GM18502 (cell line): Measurements from ENCODE around the gene PRKAG1.
A peak's percentile ranks its signal among the peaks of the same experiment; 100 is the strongest.

Source experiments
- ATAC-seq: cut with Tn5 transposase; IDR thresholded peaks from one replicate; pipeline ENCODE4 v1.9.1; 2021; ENCODE audit warnings: mild to moderate bottlenecking; ENCODE audit not compliant: unreplicated experiment, poor library complexity

The PRKAG1 gene

DNA sequence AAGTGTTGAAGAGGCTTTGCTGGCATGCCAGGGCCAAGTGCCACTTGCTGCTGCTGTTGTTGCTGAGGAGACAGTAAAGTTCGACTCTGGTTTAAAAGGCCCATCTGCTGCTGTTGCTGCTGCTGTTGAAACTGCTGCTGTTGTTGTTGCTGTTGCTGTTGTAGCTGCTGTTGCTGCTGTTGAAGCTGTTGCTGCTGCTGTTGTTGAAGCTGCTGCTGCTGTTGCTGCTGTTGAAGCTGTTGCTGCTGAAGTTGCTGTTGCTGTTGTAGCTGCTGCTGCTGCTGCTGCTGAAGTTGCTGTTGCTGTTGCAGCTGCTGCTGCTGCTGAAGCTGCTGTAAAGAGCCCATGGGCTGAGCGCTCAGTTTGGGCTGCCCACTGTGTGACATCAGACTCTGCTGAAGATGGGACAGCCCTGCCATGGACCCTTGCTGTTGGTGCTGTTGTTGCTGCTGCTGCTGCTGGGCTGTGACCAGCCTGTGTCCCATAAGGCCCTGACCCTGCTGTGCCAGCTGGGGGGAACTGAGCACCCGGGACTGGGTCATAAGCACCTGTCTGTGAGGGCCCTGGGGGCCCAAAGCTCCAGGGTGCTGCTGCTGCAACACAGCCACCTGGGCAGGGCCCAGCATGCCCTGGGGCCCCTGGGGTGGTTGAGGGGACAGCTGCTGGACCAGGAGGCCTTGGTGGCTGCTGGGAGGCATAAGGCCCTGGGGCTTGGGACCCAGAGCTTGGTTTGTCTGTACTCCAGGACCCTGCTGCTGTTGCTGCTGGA is 14.3 kb upstream of the PRKAG1 start:
- ATAC-seq: no peak

DNA sequence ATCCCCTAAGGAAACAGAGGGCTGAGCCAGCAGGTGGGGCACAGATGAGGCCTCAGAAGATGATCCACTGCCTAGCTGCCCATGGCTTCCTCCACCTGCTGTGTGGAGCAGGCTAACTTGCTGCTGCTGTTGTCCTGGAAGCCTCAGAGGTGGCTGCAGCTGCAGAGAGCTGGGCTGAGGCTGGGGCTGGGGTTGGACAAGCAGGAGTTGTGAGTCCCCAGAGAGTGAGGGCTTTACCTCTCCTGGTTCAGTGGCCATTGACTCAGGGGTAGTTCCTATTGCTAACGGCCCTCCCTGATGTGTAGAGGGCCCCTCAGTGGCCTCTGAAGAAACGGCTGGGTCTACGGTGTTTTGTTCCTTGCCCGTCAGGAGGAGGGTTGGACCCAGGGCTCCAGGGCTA is 13.7 kb upstream of the PRKAG1 start:
- no peak for ATAC-seq

DNA sequence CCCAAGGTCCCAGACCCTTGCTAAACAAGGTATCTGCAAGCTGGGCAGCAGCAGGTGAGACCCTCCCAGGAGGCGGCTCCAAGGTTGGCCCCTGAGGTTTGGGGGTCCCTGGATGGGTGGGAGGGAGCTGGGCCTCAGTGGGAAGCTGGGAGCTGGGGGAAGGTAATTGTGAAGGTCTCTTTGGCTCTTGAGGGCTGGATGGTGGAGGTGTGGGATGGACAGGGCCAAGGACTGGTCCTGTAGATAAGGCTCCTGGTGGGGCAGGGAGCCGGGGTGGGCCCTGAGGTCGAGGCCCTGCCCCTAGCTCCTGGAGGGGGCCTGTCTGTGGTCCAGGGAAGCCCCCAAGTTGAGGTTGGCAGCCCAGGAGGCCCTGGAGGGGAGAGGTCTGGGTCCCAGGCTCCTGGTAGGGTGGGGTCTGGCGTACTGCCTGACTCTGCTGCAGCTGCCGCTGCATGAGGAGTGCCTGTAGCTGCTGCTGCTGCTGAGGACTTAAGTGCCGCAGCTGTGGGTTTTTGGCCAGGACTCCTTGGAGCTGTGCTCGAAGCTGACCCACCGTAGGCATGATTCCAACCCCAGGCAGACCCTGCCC is 13.1 kb upstream of the PRKAG1 start:
- no peak for ATAC-seq

DNA sequence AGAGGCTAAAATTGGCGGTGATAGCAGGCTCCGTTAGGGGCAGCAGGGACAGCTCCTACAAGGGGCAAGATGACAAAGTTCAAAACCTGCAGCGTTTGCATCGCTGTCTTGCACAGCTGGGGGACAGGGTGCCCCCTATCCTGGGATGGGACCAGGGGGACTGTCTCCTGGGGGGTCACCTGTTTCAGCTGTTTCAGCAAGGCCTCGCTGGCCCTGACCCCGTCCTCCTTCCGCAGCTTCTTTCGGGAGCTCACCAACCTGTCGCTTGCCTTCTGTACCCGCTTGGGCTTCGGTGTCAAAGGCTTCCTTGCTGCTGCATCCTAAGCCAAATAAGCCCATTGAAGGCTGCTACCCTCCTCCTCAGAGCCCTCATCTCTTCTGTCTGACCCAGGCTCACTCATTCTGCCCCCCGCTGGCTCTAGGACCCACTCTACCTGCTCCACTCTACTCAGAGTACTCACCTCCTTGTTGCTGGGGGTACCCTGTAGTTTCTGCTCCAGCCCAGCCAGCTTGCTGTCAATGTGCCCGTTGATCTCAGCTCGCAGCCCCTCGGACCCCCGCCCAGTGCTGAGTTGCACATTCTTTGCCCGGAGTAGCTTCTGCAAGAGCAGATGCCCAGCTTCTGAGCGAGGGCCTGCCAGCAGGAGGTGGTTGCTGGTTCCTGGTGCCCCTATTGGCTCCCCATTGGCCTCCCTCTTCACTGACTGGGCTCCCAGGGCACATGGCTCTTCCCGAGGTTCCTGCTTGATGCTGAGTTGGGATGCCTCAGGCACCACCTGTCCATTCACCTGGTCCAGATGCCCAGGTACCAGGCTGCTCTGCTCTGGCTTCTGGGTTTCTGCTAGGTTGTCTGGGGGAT is 12.4 kb upstream of the PRKAG1 start:
- ATAC-seq: no peak

DNA sequence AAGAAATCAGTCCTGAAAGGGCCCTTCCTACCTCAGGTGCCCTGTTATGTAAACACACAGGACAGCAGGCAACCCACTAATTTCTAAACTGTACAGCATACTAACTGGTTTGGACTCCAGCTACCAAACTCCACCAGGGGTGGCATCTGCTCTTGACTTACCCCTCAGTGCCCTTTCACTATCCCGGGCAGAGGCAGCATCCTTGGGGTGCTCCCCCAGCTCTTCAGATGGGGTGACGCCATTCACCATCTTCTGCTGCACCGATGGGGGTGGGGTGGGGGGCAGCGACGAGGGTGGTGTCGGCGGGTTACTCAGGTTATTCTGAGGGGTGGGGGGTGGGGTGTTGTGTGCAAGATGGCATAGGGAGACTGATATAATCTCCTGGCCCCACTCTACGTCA is 11.5 kb upstream of the PRKAG1 start:
- ATAC-seq: no peak

DNA sequence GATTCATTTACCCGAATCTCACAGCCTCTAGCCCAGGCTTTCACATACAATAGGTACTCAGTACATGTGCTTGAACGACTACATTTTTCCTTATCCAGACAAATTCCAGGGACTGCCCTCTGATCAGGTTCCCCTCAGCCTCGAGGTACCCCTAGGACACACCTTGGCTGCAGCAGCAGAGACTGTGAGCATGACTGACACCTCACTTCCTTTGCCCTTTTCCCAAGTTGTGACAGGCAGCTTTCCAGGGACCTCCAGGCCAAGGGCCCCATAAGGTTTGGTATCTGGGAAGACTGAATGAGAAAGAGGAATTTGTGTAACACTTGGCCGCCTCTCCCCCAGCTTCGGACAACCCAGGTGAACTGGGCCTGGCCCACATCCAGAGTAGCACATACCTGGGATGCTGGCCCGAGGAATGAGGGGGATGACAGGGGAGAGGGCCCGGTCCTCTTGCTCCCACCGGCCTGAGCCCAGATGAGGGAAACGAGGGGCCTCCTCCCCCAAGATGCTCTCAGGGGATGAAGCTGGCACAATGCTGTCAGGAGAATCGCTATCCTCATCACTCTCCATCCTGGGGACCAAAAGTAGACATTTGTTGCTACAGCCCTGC is 10.2 kb upstream of the PRKAG1 start:
- ATAC-seq: no peak

DNA sequence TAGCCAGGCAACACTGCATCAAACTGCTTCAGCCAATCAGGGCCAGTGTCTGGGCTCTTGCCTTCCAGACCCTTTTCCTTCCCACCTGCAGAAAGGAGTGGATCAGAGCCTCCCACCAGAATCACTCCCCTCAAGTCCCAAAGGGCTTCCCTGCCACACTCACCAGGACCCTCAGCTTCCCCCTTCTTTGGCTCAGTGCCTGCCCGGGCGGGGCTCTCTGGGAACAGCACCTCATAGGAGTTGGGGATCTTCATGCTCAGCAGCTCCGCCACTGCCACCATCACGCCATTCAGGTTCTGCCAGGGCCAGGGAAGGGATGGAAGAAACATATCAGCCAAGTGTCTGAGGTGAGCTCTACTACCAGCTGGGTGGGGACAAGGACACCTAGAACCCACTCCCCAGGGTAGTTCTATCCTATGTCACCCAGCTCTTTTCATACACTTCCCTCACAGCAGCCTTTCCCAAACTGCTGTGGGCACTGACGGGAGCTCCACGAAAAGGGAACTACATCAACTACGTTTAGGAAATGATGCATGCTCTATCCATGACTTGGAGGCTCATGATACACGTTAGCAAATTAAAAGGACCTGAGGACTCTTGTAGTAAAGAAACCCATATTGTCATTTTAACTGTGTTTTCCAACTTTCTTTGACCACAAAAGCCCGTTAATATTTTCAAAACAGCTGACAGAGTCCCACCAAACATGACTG is 9.4 kb upstream of the PRKAG1 start:
- no peak for ATAC-seq

DNA sequence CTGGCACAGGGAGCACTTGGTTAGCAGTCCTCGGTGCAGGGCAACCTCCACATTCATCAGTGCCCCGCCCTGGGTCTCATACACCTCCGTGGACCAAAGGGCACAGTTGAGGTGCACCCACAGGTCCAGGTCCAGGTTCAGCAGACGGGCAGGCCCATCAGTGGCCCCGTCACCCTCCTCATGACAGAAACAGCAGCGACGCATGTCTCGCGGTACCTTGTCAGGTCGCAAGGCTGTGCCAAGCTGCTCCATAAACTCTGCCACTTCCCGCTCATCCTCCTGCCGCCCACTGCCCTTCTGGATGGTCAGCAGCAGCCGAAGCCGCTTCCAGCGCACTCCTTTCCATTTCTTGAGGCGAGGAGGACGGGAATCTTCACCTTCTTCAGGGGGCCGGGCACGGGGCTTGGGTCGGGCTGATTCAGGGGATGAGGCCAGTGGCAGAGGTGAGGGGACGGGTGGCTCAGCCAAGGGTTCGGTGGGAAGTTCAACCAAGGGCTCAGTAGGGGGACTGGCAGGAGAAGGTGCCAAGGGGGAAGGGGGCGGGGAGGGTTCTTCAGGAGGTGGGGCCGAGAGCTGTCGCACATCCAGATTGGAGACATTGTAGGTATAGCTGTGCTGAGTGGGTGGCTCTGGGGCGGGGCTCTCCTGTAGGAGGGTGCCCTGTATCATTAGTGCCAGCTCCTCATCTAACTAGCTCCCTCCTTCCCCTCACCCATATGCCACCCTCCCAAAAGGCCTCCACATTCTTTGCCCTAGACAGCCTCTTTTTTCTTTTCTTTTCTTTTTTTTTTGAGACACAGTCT is 8.3 kb upstream of the PRKAG1 start:
- no peak for ATAC-seq

DNA sequence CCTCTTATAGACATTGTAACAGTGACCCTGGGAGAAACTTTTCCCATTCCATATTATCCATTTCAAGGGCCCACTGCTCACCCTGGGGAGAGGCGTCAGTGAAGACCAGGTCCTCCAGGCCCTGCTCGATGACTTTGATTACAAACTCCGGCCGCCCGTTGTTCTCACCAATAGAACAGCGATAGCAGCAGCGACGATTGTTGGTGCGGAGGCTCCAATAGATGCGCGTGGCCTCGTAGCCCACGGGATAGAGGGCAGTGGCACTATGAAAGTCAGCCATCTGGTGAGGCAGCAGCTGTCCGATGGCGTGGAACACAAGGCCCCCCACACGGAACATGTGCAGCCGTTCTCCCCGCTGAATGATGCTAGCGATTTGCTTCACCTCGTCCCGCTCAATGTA is 7.5 kb upstream of the PRKAG1 start:
- ATAC-seq: no peak

DNA sequence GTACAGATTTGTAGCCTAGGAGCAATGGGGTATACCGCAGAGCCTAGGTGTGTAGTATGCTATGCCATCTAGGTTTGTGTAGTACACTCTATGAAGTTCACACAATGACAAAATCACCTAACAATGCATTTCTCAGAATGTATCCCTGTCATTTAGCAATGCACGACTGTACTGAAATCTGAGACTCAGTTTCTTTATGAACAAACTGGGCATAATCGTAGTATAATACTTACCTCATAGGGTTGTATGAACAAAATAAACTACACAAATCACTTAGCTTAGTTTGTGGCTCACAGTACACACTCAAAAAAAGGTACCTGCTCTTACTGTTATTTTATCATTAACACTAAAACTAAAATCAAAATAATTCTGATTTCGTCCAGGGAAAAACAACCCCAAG is 6.9 kb upstream of the PRKAG1 start:
- no peak for ATAC-seq

DNA sequence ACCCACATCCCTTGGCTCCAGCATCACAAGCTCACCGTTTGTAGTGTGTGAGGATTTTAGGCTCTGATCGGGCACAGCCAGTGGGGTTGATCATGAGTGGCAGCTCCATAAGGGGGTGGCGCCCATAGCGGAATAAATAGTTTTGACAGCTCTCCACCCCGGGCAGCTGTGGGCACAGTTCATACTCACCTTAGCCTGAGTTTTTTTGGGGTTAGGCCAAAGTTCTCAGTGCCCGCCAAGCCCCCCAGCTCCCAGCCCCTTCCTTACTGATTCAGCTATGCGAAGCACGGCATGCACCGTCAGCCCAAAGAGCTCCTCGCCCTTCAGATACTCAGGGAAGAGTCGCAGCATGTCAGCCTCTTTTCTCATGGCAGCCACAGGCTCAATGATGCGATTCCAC is 6.0 kb upstream of the PRKAG1 start:
- ATAC-seq: no peak

DNA sequence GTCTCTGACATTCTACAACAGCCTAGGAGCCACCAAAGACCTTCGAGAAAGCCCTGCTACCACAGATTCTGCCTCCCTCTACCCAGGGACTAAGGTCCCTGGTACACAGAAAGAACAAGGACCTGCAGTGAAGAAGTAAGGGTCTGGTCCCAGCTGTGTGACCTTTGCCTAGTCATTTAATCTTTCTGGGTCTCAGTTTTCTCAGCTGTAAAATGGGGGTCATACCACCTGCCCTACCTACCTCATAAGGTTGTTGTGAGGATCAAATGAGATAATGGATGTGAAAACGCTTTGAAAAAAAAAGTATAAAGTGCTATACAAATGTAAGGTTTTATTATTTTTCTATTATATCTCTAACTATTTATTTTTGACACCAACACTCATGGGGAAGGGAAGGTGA is 5.2 kb upstream of the PRKAG1 start:
- ATAC-seq: no peak

DNA sequence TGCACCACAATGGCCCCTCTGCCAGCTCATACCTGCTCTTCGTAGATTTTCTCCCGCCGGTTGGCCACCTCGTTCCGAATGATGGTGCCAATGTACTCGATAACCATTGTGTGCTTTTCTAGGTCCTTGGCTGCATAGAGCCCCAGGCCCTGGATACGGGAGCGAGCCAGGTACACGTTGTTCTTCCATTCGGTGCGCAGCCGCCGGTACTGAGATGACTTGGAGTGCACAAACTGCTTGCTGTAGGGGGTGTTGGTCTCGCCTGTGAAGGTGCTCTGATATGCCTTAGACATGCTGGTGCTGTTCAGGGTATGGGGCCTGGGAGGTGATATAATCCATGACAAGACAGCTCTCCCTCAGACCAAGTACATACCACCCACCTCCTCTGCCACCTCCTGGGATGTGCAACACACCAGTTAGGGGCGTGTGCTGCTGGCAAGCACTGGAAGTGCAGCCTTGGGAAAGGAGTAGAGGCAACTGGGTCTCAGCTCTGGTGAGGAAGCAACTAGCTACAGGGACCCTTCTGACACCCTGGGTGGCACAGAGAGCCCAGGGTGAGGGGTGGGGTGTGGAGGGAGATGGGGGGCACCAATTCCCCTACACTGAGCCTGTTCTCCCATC is 4.1 kb upstream of the PRKAG1 start:
- no peak for ATAC-seq

DNA sequence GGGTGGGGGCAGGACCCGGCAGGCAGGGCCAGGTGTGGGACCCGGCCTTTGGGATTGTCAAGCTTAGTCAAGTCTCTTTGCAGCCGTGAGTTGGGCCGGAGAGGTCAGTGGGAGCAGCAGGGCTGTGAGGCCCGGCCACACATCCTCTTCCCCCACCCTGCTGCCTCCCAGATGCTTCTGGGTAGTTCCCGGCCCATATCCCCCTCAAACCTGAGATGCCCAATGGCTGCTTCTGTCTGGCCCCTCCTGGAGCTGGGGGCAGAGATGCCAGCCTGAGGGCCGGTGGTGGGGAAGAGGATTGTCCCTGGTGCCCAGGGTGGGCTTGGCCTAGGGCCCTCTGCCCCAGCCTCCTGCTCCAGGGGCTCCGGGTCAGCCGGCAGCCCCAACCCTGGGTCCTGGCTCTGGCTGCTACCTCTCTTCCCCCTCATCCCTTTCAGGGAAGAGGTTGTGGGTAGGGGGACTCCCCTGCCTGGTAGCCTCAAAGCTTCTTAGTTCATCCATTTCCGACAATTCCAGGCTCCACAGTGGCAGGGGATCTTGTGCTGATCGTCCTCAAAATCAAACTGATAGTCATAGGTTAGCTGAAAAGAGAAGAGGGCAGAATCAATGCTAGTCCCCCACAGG is 2.8 kb upstream of the PRKAG1 start:
- no peak for ATAC-seq

DNA sequence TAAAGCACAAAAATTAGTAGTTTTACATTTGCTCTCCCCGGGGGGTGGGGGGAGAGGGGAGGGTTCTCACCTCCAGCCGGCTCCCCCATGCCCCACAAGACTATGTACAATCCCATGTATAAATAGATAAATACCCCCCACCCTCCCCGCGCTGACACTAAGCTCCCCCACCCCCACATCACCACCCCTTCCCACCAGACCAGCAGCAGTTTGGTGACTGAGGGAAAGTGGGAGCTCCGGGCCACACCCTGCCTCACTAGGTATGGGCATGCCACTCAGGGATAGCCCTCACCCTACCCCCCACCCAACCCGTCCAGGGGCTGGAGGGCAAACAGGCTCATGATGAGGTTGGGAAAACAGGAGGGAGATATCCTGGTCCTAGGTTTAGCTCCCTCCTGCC is 1.9 kb upstream of the PRKAG1 start:
- no peak for ATAC-seq

DNA sequence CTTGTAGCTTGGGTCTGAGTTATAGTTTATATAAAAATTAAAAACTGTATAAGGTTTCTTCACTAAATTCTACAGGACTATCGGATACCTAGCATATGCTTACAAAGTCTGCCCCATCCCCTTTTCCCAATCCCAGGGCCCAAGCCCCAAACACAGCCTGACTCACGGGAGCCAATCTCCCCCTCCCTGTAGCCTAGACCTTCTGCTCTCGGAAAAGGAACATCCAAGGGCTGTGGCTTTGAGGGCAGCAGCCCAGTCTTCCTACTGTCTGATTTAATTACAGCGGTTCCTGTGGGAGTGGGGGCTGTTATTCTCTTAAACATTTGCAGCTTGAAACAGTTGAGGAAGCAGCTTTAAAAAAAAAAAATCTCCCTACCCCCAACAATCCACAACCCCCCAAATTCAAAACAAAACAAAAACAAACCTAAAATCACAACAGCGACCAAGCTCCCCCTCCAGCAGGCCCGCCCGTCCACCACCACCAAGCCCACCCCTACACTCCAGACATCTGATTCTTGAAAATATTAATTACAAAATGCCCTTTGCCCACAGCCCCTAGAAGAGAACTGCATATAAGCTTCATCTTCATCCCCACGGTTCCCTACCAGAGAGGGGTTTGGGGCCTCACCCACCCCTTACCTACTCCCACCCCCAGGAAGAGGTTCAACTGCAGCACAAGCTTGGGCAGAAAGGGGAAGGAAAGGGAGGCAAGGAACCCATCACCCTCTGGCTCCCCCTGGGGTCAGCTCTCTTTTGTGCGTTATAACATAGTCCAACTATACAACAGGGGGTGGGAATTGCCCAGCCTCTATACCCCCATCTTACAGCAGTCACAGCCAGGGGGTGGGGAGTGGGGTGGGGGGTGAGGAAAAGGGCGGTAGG is 1.1 kb upstream of the PRKAG1 start:
- ATAC-seq: no peak

DNA sequence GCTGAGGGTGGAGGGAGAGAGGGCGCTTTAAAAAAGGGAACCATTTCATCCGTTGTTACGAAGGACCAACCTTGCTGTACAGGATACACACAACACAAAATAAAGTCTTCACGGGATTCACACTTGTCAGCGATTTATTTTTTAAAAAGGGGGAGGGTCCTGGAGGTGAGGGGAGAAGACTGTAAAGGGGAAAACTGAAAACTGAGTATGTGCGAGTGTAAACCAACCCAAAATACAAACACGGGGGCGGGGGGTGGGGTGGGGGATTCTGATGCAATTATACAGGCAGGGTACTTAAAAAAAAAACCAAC is 499 bp upstream of the PRKAG1 start:
- peak; percentile 39 for ATAC-seq

DNA sequence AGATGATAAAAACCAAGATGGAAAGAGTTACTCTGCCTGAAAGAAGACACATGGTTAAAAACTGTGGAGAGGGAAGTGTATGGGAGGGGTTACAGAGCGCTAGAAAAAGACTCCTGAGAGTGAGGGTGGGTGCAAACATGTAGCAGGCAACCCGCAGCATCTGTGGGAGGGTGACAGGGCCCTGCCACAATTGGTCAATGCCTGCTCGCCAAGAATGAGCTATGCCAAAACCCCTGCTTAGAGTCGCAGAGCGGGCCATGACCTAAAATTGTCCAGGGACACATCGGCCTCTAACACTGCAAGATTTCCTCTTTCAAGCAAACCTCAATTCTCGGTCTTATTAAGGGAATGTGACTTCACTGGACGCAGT is 700 bp downstream of the PRKAG1 start:
- ATAC-seq: peak; percentile 13
